A673 (cell line): ENCODE results near the gene GLS.

Experiments used
- CTCF ChIP-seq: fragments of 300-800, 200-600 bp; sonication (generic); conservative IDR thresholded peaks from 2 replicates; pipeline ENCODE4 v1.5.1; 2017; ENCODE audit warnings: low read depth, mild to moderate bottlenecking, antibody characterized with exemption, low read length, moderate library complexity, mixed read lengths
- EZH2 ChIP-seq: fragments of 200-600 bp; sonication (generic); IDR thresholded peaks from 2 replicates; pipeline ENCODE4 v1.6.1; 2017; ENCODE audit warnings: borderline replicate concordance, low read depth, mild to moderate bottlenecking, mixed read lengths, antibody characterized with exemption, low read length; ENCODE audit not compliant: poor library complexity, severe bottlenecking

GRCh38 chr2:190836767-190837166 is 43.9 kb upstream of the GLS start:
- no peak for TF ChIP-seq CTCF
- no peak for TF ChIP-seq EZH2
